Tibial nerve (tissue), 4 donors: Measurements from ENCODE around the gene SURF2. TPM values are rescaled to one million over a fixed set of nuclear protein-coding genes. Genes with fewer than 3 reads are reported as not detected.
A peak's percentile ranks its signal among the peaks of the same experiment; 100 is the strongest.
"Not testable (repeated sequence)": the region's sequence is repeated elsewhere in the genome, so short reads cannot be mapped to it uniquely, and the experiment has no call there.

Experiments used
- DNase-seq, 2 donors: peaks; one replicate each; pipeline ENCODE4 v3.0.0-alpha.2; 2019; ENCODE audit warnings: low spot score in 2 of 2
- H3K27ac ChIP-seq, 4 donors: fragments of 200-600 bp; sonication (generic) in 3 of 4; one replicate each; pipeline ENCODE4 v1.5.1; 2017 to 2019; ENCODE audit warnings: mild to moderate bottlenecking in 1 of 4
- H3K27me3 ChIP-seq, 2 donors: fragments of 200-600 bp; sonication (generic) in 1 of 2; one replicate each; pipeline versions ENCODE4 v1.5.1 to v1.6.0; 2017 to 2019
- H3K36me3 ChIP-seq, 3 donors: fragments of 200-600 bp; sonication (generic); one replicate each; pipeline ENCODE4 v1.5.1; 2018 to 2019
- H3K4me1 ChIP-seq, 4 donors: fragments of 200-600 bp; sonication (generic) in 3 of 4; one replicate each; pipeline ENCODE4 v1.5.1; 2017 to 2019
- H3K4me3 ChIP-seq, 4 donors: fragments of 200-600 bp; sonication (generic) in 3 of 4; one replicate each; pipeline ENCODE4 v1.5.1; 2017 to 2019; ENCODE audit warnings: mild to moderate bottlenecking in 1 of 4, moderate library complexity in 1 of 4
- H3K9me3 ChIP-seq, 4 donors: fragments of 200-600 bp; sonication (generic) in 3 of 4; one replicate each; pipeline ENCODE4 v1.5.1; 2017 to 2019
- EP300 ChIP-seq, 2 donors: sonication (generic); formaldehyde crosslinking; IDR thresholded peaks; one replicate each; pipeline ENCODE4 v1.6.1; 2017; ENCODE audit warnings: antibody characterized with exemption in 2 of 2, mild to moderate bottlenecking in 1 of 2
- POLR2A ChIP-seq, 2 donors: fragments of 450-650 bp; IDR thresholded peaks; one replicate each; pipeline ENCODE4 v1.6.1; 2017; ENCODE audit warnings: antibody characterized with exemption in 2 of 2, mild to moderate bottlenecking in 2 of 2, moderate library complexity in 2 of 2
- WGBS, 2 donors: methylation state at CpG; one replicate each; pipeline ENCODE4 v1.1.5; 2018; 5-methylcytosine and 5-hydroxymethylcytosine counted together
- total RNA-seq, 4 donors: library from RNA; depleted of rRNA; stranded (reverse); fragments of >200 nt; gene quantifications; one replicate each; pipeline ENCODE4 v1.1.0, GENCODE V29; 2016
- TF ChIP-seq, protein P1 (sequence below), 5 experiments: fragments of 200-600 bp in 3 of 5; fragments of 450-650 bp in 2 of 5; sonication (generic) in 3 of 5; IDR thresholded peaks; one replicate each; pipeline ENCODE4 v1.5.1; 2016 to 2019; ENCODE audit warnings: antibody characterized with exemption in 5 of 5, mild to moderate bottlenecking in 3 of 5, moderate library complexity in 2 of 5

SURF2 gene
- total RNA-seq, 4 donors from 2014 or later: 12.2 to 24.3 (median 23.0) TPM

DNA sequence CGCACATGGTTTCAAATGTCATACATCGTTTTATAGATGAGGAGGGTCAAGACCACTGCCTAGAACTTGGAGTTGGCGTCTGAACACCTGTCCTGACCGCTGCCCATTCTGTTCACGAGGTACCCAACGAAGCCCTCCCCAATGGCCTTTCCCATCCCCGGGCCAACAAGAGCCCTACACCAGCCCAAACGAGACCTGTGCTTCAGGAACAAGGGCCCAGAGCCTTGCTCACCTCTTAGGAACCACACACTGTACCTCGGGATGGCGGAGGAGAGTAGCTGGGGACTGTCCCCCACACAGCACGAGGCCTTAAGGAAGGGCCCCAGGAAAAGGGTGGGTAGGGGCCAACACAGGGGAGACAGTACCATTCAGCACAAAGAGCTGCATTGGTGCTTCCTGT lies 23.3 kb upstream of the SURF2 start:
- Histone ChIP-seq H3K9me3 (no peaks in the 10 kb centered on the region), H3K4me3 (no peak overlapping the region), H3K27ac (no peak overlapping the region), H3K27me3 (no peaks in the 10 kb centered on the region), H3K36me3 (peaks cover 4 to 60% (median 31%) of the 10 kb centered on the region in 3 donors), H3K4me1 (peaks cover 0 to 36% (median 24%) of the 10 kb centered on the region in 4 donors)
- no peak for DNase-seq
- TF ChIP-seq POLR2A (IDR thresholded peaks at IDR 0.05): no peak
- TF ChIP-seq, protein P1, sequence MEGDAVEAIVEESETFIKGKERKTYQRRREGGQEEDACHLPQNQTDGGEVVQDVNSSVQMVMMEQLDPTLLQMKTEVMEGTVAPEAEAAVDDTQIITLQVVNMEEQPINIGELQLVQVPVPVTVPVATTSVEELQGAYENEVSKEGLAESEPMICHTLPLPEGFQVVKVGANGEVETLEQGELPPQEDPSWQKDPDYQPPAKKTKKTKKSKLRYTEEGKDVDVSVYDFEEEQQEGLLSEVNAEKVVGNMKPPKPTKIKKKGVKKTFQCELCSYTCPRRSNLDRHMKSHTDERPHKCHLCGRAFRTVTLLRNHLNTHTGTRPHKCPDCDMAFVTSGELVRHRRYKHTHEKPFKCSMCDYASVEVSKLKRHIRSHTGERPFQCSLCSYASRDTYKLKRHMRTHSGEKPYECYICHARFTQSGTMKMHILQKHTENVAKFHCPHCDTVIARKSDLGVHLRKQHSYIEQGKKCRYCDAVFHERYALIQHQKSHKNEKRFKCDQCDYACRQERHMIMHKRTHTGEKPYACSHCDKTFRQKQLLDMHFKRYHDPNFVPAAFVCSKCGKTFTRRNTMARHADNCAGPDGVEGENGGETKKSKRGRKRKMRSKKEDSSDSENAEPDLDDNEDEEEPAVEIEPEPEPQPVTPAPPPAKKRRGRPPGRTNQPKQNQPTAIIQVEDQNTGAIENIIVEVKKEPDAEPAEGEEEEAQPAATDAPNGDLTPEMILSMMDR (IDR thresholded peaks at IDR 0.05): no peak
- no peak for TF ChIP-seq EP300 (IDR thresholded peaks at IDR 0.05)
- WGBS, 2 donors: 94 to 96% methylated on average over 9 to 11 of the region's 11 CpGs

GRCh38 chr9:133333566-133333965 lies 22.8 kb upstream of the SURF2 start:
- Histone ChIP-seq H3K9me3 (no peaks in the 10 kb centered on the region), H3K4me1 (peaks cover 0 to 36% (median 24%) of the 10 kb centered on the region in 4 donors), H3K27me3 (no peaks in the 10 kb centered on the region), H3K36me3 (peaks cover 4 to 62% (median 31%) of the 10 kb centered on the region in 3 donors), H3K4me3 (no peak overlapping the region), H3K27ac (peak overlapping the region in 1 of 4 donors; percentile 8)
- TF ChIP-seq, protein P1 (IDR thresholded peaks at IDR 0.05): no peak
- no peak for TF ChIP-seq POLR2A (IDR thresholded peaks at IDR 0.05)
- TF ChIP-seq EP300 (IDR thresholded peaks at IDR 0.05): no peak
- no peak for DNase-seq
- WGBS, 2 donors: 91 to 92% methylated on average over 9 to 10 of the region's 10 CpGs

GRCh38 chr9:133334161-133334560 lies 22.2 kb upstream of the SURF2 start:
- Histone ChIP-seq H3K27ac (no peak overlapping the region), H3K9me3 (no peaks in the 10 kb centered on the region), H3K4me3 (no peak overlapping the region), H3K27me3 (no peaks in the 10 kb centered on the region), H3K36me3 (peaks cover 4 to 62% (median 31%) of the 10 kb centered on the region in 3 donors), H3K4me1 (peaks cover 0 to 36% (median 24%) of the 10 kb centered on the region in 4 donors)
- DNase-seq: no peak
- TF ChIP-seq POLR2A (IDR thresholded peaks at IDR 0.05) (no peak), EP300 (IDR thresholded peaks at IDR 0.05) (no peak)
- TF ChIP-seq, protein P1 (IDR thresholded peaks at IDR 0.05): no peak
- 89 to 93% methylated on average over 6 of the region's 6 CpGs for WGBS, 2 donors

GRCh38 chr9:133334888-133335287 lies 21.5 kb upstream of the SURF2 start:
- peaks cover 4 to 61% (median 31%) of the 10 kb centered on the region in 3 donors for H3K36me3 ChIP-seq
- H3K27me3 ChIP-seq, DNase-seq, H3K9me3 ChIP-seq: not testable (repeated sequence)
- peaks cover 0 to 36% (median 24%) of the 10 kb centered on the region in 4 donors for H3K4me1 ChIP-seq
- 82% methylated on average over 11 of the region's 11 CpGs for WGBS, 2 donors
- H3K27ac ChIP-seq: peak overlapping the region in 1 of 4 donors; percentile 78
- H3K4me3 ChIP-seq: peak overlapping the region; percentile 66 to 95 (median 83)

DNA sequence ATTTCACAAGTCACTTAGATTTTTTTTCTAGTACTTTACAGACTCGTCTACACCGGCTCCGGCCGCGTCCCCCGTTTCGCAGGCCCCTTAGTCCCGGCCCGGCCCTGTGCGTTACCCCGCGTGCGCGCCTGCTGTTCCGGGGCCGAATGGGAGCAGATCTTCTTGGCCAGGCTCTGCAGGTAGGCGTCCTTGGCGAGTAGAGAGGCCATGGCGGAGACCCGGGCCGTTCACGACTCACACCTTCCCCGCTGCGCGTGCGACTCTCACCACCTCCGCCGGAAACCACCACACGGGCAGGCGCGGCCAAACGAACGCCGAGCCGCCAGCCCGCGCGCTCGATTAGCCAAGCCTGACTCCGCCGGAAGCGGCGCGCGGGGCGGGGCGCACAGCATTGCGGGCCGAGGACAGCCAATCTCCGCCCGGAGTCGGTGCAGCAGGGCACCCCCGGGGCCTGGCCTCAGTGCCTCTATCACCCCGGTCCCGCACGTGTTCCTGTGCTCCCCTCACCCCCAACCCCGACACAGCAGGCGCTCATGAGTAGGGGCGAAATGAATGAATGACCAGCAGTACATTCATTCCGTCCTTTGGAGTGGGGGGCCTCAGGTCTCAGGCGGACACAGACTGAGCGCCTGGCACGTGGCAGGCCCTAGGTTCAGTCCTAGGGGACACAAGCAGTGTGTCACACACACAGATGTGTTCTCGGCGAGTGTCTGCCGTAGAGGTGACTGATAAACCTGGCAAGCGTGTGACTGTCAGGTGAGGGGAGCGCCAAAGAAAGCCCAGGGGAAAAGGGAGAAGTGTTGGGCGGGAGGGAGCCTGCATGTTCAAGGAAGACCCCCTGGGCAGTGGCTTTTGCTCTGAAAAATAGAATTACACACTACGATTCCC lies 20.2 kb upstream of the SURF2 start, which contains the start of gene SURF6:
Gene SURF6 (minus strand): TSS at position 265 of the 888 bp plus-strand sequence. CDS start 56 bp downstream, at position 209.
- no peaks in the 10 kb centered on the region for H3K27me3 ChIP-seq
- TF ChIP-seq EP300 (IDR thresholded peaks at IDR 0.05) (peak; percentile 77 to 93), POLR2A (IDR thresholded peaks at IDR 0.05) (peak in 1 of 2 donors; percentile 38)
- TF ChIP-seq, protein P1 (IDR thresholded peaks at IDR 0.05): peak in 2 of 5 experiments; percentile 27 to 63
- DNase-seq: peak; percentile 72 to 77
- H3K4me1 ChIP-seq: peaks cover 0 to 41% (median 24%) of the 10 kb centered on the region in 4 donors
- H3K4me3 ChIP-seq: peak within 1 kb of the TSS; percentile 66 to 95 (median 83)
- no peaks in the 10 kb centered on the region for H3K9me3 ChIP-seq
- peaks cover 4 to 61% (median 31%) of the 10 kb centered on the region in 3 donors for H3K36me3 ChIP-seq
- H3K27ac ChIP-seq: peak within 1 kb of the TSS in 3 of 4 donors; percentile 51 to 81 (median 78)
- 3 to 5% methylated on average over 44 to 46 of the region's 70 CpGs for WGBS, 2 donors
